Dedifferentiated amniotic fluid mesenchymal stem cell (primary cell): ENCODE data around the gene CXCL16.

Experiments used
- DNase-seq: peaks from one replicate; pipeline ENCODE4 v3.0.0-alpha.2; 2016; ENCODE audit errors: extremely low spot score

Gene CXCL16

DNA sequence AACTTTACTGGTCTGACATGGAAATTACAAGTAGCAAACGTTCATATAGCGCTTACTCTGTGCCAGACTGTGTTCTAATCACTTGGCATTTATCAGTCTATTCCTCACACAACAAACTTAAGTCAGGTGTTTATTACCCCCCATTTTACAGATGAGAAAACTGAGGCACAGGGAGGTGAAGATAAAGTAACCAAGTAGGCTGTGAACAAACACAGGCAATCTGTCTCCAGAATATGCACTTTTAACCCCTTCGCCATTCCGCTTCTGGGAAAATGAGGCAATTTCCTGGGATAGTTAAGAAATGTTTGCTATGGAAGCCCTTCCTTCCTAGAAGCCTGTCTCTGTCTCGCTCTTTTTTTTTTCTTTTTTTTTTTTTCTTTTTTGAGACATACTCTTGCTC, 12.2 kb upstream of the CXCL16 start:
- DNase-seq, result no peak

DNA sequence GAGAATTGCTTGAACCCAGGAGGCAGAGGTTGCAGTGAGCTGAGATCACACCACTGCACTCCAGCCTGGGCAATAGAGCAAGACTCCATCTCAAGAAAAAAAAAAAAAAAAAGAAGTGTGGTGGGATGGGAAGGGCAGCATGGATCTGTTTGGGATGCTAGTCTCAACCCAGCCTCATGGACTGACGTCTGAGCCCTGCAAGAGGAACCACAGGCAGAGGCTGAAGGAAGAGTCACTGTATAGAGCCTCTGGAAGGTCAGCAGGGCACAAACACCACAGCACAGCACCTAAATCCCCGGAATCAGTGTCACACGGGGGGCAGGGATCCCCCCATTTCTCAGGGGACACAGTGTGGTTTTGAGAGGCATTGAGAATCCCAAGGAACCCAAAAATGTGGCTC, 10.9 kb upstream of the CXCL16 start:
- no peak for DNase-seq

DNA sequence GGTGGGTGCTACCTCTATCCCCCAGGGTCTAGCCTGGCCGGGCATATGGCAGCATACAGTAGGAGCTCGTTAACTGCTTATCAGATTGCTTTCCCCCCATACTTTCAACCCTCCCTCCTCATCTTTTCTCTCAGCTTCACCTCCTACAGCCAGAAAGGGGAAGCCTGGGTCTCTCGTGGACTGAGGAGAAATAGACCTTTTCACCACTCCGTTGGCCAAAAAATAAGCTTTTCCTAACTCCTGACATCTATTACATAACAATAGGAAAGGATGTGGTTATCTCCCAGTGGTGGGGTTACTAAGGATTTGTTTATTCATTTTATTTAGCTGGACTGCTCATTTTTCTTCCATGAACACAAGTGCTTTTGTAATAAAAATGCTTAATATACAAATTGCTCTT, 9.0 kb upstream of the CXCL16 start:
- DNase-seq, result no peak

DNA sequence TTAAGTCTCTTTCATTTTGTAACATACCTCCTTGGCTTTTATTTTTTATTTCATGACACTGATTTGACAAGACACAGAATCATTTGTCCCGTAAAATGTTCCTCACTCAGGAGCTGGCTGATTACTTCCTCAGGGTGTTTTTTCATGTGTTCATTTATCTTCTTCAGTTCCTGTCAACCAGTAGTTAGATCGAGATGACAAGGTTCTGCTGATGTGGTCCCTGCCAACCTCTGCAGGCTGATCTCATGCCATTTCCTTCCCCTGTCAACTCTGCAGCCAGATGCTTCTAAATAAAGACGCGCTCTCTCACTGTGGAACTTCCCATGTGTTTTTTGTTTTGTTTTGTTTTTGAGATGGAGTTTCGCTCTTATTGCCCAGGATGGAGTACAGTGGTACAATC, 8.1 kb upstream of the CXCL16 start:
- DNase-seq, result no peak

DNA sequence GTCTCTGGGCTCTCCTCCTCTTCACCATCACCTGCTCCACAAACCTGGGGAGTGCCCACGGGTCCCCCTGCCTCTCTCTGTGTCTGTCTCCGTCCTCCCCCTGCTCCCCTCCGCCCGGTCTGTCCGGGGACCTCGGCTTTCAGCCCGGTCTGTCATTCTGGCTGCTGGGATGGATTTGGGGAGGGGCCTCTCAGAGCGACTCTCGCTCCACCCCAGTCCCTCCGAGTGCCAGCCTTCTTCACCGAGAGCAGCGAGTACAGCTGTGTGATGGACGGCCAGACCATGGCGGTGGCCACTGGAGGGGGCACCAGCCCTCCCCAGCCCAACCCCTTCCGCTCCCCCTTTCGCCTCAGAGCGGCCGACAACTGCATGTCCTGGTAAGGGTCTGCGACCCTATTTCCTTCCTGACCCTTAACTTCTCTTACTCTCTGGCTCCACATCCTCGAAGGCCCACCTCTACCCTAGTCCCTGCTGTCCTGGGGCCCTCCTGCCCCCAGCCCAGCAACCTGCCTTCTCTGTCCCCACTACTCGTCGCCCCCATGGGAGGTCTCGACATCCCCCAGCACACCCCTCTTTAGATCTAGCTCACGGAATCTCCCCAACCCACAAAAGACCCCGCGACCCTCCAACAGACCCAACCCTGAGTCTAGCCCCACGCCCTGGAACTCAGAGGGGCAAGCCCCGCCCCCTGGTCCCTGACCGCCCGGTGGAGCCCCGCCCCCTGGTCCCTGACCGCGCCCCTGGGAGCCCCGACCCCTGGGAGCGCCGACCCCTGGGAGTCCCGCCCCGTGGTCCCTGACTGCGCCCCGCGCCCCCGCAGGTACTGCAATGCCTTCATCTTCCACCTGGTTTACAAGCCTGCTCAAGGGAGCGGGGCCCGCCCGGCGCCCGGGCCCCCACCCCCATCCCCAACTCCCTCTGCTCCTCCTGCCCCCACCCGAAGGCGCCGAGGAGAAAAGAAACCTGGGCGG, 5.6 kb upstream of the CXCL16 start:
- no peak for DNase-seq

DNA sequence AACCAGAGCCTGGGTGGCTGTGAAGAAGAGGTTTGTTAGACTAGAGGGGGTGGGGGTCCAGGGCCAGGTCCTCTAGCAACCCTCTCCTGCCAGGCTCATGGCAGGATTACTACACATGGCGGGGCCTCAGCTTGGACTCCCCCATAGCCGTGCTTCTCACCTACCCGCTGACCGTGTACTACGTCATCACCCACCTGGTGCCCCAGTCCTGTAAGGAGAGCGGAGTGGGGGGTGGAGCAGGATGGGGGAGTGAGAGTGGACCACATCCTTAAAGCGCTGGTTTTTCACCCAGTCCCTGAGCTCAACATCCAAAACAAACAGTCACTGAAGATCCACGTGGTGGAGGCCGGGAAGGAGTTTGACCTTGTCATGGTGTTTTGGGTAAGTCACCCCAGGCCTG, 4.2 kb upstream of the CXCL16 start:
- no peak for DNase-seq

DNA sequence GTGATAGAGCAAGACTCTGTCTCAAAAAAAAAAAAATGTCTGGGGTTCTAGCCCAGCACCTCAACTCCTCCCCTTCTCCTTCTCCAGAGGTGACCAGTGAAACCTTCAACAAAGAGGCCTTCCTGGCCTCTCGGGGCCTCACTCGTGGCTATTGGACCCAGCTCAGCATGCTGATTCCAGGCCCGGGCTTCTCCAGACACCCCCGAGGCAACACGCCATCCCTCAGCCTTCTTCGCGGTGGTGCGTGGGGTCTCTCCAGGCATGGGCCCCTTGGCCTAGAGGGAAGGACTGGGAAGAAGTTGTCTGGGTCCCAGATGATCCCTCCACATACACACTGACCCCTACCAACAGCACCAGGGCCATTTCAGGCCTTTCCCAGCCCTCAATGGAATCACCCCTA, 3.5 kb upstream of the CXCL16 start:
- no peak for DNase-seq

DNA sequence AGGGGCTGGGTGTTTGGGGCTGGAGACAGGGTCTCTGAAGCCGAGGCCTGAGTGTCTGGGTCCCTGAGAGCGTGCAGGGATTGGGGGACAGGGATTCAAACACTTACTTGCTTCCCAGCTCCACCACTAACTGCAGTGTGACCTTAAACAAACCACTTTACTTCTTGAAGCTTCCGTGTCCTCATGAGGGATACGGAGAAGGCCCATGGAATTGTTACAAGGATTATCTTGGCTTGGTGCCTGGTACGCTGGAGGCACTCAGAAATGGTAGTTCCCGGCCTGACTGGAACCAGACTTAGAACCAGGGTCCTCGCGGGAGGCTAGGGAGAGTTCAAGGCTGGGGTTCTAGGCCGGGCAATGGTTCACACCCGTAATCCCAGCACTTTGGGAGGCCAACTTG, 2.9 kb upstream of the CXCL16 start:
- no peak for DNase-seq

DNA sequence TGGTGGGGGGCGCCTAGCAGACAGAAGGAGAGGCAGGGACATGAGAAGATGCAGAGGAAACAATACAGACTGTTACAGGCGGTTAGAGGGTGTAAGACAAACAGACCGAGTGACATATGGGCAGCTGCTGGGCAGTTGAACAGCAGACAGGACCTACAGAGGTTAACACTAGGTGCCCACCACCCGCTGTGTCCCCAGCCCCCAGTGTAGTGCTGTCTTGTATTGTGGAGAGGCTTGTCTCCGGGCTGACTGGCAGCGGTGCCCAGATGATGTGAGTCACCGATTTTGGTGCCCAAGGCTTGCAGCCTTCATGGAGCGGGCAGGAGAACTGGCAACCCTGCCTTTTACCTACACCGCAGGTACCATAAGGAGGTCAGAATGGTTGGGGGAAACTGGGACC, 2.4 kb upstream of the CXCL16 start:
- no peak for DNase-seq

DNA sequence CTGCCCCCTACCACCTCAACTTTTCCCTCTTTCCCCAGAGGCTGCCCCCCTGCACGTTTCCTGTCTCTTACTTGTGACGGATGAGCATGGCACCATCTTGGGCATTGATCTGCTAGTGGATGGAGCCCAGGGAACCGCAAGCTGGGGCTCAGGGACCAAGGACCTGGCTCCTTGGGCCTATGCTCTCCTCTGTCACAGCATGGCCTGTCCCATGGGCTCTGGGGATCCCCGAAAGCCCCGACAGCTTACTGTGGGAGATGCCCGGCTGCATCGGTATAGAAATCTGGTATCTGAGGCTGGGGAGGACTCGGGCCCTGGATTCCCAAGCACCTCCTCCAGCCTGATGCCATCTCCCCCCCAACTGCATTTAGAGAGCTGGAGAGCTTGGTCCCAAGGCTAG, 1.8 kb upstream of the CXCL16 start:
- DNase-seq, result no peak

DNA sequence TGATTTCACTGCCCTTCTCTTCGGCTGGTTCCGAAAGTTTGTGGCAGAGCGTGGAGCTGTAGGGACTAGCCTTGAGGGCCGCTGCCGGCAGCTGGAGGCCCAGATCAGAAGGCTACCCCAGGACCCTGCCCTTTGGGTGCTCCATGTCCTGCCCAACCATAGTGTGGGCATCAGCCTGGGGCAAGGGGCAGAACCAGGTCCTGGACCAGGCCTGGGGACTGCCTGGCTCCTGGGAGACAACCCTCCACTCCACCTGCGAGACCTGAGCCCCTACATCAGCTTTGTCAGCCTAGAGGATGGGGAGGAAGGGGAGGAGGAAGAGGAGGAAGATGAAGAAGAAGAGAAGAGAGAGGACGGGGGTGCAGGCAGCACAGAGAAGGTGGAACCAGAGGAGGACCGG, 856 bp upstream of the CXCL16 start:
- DNase-seq, result no peak

DNA sequence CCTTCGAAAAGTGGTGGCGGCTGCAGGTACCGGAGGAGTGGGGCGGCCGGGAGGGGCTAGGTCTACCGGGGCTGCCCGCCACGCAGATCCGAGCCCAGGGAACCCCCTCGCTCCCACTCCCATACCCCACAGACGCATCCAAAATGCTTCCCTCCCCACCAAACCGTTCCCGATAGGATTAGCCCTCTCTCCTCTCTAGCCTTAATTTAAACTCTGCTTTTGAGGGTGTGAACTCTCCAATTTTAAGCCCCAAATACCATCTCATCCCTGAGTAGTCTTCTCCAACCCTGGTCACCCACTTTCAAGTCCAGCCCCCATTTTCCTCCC, 260 bp upstream of the CXCL16 start:
- no peak for DNase-seq

DNA sequence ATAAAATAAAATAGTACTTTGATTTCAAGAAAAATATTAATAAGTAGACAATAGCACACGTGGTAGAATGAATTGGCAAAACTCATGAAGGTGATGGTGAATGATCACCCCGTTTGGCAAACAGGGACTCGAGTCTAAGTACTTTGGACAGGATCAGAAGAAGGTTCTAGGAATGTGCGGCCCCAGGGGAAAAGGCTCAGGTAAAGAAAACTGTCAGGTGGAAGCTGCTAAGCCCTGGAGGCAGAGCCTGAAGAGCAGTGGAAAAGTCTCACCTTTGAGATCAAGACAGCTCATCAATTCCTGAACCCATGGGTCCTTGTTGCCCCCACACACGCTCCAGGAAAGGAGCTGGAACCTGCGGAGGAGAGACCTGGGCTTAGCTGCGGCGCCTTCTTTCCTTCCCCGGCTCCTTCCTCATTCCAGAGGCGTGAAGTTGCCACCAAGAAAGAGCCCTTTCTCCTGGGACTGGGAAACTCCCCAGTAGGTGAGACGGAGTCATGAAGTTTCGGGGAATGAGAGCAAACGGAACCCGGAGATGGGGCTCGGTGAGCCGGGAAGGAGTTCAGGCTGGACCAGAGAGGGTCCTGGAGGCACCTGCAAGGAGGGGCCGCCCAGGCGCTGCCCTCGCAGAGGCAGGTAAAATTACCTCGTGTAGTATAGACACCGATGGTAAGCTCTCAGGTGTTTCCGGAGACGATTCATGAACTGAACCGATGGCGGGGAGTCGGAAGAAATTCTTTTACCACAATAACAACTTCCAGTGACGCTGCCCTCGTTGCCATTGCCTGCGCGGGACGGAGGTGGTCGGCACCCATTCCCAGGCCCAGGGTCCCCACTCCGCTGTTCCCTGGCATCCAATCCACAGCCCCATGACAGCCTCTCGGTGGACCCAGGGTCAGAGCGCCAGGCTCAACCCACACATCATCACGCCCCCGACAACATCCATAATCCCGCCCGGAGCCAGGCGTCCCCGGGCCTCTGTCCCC, 1.3 kb downstream of the CXCL16 start:
- DNase-seq, result no peak

DNA sequence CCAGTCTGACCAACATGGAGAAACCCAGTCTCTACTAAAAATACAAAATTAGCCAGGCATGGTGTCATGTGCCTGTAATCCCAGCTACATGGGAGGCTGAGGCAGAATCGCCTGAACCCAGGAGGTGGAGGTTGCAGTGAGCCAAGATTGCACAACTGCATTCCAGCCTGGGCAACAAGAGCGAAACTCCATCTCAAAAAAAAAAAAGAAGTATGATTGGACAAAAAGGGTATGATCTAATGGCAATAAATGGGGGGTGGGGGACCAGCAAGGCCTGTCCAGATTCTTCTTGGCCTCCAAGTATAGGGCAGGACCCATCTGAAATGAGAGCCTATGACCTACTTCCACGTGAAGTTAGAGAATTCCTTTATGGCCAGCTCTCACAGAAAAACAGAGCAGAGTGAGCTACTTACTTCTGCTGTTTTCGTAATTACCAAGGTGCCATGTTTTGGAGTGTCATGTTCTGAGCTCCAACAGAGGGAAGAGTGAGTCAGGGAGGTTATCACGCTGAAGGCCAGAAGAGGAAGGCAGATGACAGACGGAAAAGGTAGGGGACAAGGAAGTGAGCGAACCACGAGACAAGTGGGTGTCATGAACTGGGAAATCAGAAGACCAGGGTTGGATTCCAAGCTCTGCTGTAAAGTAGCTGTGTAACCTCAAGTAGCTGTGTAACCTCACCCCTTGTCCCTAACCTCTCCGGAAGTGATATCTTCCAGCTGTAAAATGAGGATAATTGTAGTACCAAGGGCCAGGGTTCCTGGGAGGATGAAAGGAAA, 3.7 kb downstream of the CXCL16 start:
- DNase-seq, result no peak

DNA sequence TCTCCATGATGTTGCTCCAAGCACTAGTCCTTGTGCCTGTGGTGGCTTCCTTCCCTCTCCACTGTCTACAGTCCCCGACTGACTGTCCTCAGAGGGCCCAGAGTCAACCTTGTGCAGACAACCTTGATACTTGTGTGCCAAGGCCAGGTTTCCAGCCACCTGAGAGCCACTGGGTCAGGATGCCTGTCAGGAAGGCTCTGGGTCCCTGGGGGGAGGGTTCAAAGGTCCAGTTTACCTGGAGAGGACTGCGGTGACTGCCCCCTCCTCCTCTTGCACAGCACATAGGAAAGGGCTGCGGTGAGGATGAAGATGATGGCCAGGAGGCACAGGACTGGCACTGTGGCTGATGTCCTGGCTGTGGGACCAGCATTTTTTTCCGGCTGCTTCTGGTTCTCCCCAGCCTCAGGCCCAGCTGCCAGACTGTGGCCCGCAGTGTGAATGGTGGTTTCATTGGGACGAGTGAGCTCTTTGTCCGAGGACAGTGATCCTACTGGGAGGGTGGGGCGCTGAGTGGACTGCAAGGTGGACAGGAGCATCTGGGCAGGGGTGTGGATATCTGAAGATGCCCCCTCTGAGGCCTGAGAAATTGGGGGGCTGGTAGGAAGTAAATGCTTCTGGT, 4.8 kb downstream of the CXCL16 start:
- no peak for DNase-seq

DNA sequence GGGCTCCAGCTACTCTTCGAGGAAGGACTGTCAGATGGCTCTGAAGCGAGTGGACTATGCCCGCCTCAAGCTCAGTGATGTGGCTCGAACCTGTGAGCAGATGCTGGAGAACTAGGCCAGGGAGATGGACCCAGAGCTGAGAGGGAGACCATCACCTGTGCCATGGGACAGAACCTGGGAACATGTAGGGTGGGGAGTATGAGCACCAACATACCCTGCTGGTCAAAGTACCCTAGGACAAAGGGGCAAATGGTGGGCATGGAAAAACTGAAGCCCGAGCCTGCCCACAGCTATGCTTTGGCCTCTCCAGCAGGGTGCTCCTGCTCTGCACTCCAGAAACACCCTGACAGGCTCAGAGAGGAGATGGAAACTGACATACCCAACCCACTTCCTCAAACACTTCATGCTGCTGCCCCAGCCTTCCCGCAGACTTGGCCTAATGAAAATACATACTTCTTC, 6.6 kb downstream of the CXCL16 start:
- DNase-seq, result no peak

DNA sequence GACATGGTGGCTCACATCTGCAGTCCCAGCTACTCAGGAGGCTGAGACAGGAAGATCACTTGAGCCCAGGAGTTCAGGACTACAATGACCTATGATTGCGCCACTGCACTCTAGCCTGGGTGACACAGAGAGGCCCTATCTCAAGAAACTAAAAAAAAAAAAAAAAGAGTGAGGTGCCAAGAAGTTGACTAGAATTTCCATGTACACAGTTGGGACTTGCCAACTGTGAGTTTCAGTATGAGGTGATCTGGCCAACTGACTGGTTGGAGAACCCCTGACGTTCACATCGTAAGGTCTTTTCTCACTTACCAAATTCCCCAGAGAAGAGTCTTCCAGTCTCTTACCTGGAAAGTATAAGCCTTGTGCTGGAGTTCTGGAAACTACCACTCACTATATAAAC, 11.6 kb downstream of the CXCL16 start:
- DNase-seq, result no peak

DNA sequence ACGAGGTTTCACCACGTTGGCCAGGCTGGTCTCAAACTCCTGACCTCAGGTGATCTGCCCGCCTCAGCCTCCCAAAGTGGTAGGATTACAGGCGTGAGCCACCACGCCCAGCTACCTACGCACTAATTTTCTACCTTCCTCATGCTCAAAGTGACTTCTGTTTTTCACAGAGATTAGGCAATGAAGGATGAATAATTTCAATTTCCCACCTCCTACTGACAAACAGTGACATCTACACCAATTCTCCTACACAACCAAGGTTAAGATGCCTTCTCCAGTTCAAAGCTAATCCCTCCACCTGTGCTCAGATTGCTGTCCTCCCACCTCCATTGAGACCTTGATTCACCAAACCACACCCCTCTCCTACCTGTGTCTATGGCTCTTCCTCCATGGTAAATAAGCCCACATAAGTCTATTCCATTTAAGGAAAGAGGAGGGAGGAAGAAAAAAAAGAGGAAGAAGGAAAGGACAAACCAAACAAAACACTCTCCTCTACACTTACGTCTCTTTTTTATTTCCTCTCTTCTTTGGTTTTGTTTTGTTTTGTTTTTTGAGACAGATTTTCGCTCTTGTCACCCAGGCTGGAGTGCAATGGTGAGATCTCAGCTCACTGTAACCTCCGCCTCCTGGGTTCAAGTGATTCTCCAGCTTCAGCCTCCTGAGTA, 13.9 kb downstream of the CXCL16 start:
- DNase-seq, result no peak

DNA sequence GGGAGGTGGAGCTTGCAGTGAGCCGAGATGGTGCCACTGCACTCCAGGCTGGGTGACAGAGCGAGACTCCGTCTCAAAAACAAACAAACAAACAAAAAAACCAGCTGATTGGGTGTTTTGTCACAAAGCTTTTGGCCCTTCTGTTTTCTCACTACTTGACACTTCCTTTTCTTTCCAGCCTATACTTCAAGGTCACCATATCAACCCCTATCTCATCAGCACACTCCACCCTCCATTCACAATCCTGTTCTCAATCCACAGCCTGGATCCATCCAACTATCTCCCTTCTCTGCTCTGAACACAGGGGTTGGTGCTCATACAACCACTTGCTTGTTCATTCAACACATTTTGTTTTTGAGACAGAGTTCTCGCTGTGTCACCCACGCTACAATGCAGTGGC, 15.1 kb downstream of the CXCL16 start:
- no peak for DNase-seq

DNA sequence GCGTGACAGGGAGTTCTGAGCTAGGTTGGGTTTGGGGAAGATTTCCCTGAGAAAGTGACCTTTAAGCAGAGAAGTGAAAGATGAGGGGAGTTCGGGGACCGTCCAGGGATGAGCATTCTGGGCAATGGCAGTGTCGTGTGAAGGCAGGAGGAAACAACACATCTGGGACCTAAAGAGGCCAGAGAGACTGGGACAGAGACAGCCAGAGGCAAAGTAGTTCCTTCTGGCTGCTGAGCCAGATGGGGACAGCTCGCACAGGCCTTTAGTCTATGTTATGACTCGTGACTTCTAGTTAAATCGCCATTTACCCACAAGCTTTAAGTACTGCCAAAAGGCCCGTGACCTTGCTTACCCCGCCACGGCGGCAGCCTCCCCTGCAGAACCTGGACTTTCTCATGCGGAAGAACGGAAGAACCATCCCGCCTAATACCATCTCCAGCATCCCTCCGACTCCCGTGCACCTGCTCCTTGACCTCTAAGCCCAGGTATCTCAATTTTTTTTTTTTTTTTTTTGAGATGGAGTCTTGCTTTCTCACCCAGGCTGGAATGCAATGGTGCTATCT, 17.0 kb downstream of the CXCL16 start:
- DNase-seq, result no peak
